HG02885 (cell line): ENCODE data around the gene CCDC178.
"Not testable (repeated sequence)": the region's sequence is repeated elsewhere in the genome, so short reads cannot be mapped to it uniquely, and the experiment has no call there.

Experiments
- ATAC-seq: cut with Tn5 transposase; IDR thresholded peaks from one replicate; pipeline ENCODE4 v1.9.1; 2021; ENCODE audit warnings: mild to moderate bottlenecking; ENCODE audit not compliant: unreplicated experiment, poor library complexity

The CCDC178 gene

DNA sequence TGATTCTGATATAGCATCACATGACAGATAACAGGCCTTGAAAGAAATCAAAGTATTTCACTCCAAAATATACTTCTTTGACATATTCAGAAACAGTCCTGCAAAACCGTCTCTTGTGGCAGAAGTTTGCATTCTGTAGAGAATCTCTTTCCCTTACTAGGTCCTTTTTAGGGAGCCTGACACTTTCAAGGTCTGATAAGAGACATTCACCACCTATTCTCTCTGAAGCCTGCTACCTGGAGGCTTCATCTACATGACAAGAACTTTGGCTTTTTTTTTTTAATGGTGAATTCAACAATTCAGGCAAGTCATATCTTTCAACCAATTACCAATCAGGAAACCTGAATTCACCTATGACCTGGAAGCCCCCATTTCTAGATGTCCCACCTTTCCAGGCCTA is 83.8 kb downstream of the CCDC178 start:
- ATAC-seq, result no peak

DNA sequence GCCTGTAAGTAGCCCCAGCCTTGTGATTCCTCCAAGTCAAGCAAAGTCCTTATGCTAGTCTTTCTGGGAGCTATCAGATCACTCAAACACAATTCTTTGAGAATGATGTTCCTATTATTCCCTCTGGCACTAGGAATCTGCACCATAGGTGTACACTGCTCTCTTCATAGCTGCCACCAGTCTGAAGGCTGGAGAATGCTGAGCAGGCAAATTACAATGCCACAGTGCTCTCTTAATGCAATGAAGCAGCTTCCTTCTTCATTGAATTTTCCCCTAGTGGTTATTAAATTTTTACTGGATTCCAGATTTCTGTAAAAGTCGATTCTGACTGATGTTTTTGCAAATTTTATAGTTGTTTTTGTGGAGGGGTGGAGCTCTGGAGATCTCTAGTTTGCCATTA is 84.8 kb downstream of the CCDC178 start:
- ATAC-seq, result no peak

DNA sequence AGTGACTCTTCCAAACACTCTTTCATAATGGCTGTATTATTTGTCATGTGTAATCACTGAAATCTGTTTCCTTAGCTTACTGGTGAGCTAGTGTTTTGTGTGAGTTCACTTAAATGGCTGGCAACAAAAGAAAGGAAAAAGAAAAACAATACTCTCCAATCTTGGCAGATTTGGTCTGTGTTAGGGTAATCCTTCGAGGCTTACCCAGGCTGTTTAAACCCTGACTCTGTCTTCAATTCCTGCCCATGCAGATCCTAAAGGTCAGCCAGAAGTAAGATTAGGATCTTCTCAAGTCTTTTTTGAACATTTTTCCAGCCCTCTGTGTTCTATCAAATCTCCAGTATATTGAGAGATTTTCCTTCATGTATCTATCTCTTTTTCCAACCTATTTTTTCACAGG is 85.3 kb downstream of the CCDC178 start:
- ATAC-seq, result no peak

DNA sequence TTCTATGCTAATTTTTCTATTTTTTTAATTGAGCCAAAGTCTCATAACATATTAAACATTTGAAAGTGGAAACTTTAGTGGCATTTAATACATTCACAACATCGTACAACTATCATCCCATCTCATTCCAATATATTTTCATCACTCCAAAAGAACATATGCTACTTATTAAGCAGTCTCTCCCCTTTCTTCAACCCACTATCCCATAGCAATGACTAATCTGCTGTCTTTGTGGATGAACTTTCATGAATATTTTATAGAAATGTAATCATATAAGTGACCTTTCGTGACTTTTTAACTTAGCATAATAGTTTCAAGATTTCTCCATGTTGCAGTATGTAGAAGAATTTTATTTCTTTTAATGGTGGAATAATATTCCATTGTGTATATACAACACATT is 90.3 kb downstream of the CCDC178 start:
- ATAC-seq, result no peak

DNA sequence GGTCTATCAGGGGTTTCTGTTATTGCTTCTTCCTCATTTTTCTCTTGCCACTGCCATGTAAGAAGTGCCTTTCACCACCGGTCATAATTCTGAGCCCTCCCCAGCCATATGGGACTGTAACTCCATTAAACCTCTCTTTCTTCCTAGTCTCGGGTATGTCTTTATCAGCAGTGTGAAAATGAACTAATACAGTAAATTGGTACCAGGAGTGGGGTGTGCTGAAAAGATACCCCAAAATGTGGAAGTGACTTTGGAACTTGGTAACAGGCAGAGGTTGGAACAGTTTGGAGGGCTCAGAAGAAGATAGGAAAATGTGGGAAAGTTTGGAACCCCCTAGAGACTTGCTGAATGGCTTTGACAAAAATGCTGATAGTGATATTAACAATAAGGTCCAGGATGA is 100.8 kb downstream of the CCDC178 start:
- not testable (repeated sequence) for ATAC-seq

DNA sequence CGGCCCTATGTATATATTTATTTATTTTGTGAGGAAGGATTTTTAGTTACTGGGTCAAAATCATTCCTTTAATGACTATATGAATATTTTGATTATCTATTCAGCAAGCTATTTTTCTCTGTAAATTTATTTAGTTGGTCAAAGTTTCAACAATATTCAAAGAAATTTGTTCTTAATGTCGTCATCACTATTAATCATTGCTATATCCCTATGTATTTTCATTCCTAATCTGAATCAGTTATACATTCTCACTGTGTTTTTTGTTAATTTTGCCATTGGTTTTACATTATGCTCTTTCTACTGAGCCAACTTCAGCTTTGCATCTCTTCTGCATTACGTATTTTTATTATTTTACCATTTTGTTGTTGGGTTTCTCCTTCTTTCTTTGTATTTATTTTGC is 105.7 kb downstream of the CCDC178 start:
- no peak for ATAC-seq

DNA sequence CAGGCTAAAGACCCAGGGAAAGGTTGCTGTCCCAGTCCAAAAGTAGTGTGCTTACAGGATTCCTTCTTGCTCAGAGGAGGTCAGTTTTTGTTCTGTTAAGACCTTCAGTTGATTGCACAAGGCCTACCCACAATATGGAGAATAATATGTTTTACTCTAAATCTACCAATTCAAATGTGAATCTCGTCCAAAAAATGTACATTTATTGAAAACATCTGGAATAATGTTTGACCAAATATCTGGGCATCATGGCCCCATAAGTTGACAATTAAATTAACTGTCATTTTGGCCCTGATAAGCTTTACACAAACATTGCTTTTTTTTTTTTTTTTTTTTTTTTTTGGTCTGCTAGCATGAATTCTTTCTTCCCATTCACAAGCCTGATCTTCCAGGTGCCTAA is 109.8 kb downstream of the CCDC178 start:
- ATAC-seq, result no peak

DNA sequence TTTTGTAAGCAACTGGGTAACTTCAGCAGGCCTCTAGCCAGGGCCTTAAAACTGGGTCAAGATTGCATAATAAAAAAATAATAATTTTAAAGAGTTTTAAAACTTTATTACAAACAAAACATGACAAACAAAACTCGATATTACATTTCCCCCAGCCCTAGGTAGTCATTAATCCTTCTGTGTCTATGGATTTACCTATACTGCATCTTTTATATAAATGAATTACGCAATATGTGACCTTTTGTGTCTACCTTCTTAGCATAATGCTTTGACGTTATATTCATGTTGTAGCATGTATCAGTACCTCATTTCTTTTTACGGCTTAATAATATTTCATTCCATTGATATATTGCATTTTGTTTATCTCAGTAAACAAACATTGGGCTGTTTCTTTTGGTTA is 113.5 kb downstream of the CCDC178 start:
- no peak for ATAC-seq

DNA sequence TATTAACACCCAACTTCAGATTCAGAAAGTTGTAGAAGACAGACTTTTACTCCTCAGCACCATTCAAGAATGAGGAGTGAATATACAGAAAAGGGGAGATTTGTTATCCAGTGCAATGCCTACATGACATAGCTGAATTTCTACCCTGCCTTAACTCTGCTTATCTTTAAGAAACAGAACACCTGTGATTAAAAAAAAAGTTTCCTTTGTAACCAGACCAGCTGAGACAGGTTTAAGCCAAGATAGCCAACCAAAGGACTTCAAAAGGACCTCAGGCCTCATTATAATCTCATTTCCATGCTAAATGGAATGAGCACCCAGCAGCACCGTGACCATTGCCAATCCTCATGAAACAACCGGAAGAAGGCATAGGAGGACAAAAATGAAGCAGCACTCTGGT is 122.9 kb downstream of the CCDC178 start:
- ATAC-seq, result no peak

DNA sequence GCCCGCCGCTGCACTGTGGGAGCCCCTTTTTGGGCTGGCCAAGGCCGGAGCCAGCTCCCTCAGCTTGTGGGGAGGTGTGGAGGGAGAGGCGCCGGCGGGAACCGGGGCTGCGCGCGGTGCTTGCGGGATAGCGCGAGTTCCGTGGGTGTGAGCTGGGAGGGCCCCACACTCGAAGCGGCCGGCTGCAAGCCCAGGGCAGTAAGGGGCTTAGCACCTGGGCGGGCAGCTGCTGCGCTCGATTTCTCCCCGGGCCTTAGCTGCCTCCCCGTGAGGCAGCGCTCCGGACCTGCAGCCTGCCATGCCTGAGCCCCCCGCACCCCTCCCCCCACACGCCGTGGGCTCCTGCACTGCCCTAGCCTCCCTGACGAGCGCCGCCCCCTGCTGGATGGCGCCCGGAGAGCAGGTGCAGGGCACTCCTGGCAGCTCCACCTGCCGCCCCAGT is 124.4 kb downstream of the CCDC178 start:
- ATAC-seq, result no peak

DNA sequence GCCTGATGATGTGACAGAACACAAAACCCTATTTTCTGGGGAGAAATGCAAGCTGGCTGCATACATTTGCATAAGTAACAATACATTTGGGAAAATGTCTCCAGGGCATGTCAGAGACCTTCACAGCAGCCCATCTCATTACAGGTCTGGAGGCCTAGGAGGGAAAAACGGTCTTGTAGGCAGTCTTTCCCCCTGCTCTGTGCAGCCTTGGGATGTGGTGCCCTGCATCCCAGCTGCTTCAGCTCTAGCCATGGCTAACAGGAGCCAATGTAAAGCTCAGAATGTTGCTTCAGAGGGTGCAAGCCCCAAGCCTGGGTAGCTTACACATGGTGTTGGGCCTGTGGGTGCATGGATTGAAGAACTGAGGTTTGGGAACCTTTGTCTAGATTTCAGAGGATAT is 133.0 kb downstream of the CCDC178 start:
- no peak for ATAC-seq

DNA sequence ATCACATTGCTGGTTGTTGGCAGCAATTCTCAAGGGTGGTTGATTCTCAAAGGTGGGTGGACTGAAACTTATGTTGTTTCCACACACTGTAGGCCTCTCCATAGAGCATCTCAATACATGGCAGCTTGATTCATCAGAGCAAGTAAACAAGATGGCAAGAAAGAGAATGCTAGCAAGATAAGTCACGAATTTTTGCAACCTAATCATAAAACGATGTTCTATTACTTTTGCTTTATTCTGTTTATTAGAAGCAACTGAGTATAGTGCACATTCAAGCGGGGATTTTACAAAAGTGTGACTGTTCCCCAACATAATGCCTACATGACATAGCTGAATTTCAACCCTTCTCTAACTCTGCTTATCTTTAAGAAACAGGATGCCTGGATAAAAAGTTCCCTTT is 136.2 kb downstream of the CCDC178 start:
- no peak for ATAC-seq

DNA sequence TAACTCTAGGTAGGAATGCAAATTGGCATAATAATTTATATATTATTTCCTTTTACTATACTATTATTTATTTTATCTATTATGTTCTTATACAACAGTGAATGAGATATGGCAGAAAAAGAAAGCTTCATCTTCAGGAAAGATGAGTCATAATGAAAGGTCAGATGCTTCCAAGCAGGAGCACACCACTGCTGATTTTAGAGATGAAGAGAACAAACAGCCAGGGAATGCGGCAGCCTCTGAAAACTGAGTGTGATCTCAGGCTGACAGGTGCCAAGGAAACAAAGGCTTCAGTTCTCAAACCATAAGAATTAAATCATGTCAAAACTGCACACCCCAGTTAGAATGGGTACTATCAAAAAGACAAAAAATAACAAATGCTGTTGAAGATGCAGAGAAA is 149.0 kb downstream of the CCDC178 start:
- no peak for ATAC-seq

DNA sequence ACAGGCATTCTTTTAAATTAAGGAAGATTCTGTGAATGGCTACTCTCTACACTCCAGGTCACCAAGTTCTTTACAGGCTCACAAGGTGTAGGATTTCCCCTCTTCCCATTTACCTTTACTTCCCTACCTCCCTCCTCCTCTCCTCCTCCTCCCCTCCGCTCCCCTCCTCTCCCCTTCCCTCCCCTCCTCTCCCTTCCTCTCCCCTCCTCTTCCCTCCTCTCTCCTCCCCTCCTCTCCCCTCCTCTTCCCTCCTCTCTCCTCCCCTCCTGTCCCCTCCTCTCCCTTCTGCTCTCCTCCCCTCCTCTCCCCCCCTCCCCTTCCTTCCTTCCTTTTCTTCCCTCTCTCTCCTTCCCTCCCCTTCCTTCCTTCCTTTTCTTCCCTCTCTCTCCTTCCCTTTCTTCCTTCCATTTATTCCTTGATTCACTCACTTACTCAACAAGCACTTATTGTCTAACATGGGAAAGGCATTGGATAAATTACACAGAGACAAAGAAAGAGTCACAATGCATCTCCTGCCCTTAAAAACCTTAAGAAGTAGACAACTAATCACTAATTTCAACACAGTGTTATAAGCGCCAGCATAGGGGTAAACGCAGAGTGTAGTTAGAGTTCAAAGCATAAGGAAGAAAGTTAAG is 152.3 kb downstream of the CCDC178 start:
- ATAC-seq, result no peak

DNA sequence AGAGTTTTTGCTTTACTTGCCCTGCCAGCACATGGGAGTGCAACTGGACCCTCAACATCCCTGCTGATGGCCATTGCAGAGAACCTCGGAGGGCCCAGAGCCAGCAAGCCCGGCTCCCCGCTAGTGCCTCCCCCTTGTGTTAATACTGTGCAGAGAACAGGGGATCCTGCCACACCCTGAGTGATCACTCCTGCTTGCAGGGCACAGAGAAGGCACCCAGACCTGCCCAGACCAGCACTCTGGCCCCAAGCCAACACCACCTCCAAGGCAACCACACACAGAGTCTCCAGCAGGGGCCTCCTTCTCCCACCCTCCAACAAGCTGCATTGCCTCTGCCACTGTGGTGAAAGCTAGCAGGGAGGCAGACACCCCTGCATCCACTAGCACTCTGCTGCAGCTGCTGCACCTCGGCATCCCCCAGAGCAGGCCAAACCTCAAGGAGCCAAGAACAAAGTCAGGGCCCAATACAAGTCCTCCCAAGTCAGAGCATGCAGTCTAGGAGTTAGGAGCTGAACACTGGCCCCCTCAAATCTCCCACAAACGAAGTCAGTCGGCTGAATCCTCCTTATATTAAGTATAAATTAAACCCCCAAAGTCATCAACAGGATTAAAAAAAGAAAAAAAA is 157.7 kb downstream of the CCDC178 start:
- ATAC-seq, result no peak

DNA sequence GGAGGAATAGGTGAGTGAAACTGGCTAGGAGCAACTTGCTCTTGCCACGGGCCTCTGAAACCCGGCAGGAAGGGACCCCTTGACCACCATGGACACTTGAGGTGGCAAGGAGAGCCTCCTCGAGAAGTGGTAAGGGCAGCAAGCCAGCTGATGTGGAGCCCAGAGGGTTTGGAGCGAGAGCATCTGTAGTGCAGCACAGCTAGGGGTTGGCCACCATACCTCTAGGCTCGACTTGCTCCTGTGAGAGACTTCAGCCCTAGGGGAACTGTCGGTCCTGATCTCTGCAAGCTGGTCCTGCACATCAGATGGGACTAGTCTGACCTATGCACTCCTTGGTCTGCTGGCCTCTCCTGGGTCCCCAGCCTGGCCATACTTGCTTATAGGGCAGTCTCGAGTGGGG is 158.4 kb downstream of the CCDC178 start:
- ATAC-seq, result no peak

DNA sequence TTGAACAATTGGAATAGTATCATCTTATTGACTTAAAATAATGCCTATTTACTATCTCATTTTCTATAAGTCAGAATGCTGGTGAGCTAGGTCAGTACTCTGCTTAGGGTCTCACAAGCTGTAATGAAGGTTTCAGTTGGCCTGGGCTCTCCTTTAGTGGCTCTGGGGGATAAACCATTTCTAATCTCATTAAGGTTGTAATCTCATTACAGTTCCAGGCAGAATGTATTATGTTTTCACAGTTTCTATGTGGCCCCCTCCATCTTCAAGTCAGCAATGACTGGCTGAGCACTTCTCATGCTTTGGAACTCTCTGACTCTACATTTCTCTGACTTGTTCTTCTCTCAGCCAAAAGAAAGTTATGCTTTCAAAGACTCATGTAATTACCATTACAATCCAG is 163.1 kb downstream of the CCDC178 start:
- ATAC-seq, result no peak

DNA sequence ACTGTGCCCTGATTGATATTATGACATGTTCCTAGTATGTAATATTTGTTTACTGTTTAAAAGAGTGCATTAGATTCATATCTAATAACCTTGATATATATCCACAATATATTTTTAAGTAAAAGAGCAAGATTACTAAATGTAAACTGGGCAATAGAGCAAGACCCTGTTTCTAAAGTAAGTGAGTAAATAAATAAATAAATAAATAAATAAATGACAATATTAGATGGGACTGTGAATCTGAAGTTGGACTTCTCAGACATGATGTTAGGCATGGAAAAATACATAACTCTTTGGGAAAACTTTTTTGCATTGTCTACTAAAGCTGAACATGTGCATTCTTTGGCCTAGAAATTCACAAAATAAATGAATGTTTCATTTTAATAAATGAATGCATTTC is 164.7 kb downstream of the CCDC178 start:
- ATAC-seq, result no peak

DNA sequence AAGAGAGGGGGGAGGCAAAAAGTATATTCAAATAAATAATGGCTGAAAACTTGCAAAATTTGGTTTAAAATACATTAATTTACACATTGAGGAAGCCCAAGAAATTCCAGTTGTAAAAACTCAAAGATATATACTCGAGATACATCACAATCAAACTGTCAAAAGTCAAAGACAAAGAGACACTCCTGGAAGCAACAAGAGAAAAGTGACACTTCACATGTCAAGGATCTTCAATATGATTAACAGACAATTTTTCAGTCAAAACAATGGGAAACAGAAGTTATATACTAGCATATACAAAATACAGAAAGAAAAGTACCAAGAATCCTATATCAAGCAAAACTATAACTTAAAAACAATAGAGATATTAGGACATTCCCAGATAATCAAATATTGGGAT is 170.2 kb downstream of the CCDC178 start:
- no peak for ATAC-seq

DNA sequence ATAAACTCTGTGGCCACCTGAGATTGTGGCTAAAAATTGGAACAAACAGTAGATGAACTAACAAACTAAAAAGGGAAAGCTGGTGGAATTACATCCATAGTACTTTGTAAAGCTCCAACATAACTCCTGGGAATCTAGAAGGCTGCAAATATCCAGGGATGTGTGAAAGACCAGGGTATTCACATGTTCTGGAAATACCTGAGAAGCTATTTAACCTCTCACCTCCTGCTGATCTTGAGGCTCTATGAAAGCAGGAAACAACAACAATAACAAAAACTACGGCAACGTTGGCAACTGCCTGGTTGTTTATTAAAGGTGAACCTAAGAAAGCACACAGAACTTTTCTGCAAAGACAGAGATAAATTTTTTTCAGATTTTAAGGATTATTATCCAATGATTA is 171.3 kb downstream of the CCDC178 start:
- no peak for ATAC-seq

DNA sequence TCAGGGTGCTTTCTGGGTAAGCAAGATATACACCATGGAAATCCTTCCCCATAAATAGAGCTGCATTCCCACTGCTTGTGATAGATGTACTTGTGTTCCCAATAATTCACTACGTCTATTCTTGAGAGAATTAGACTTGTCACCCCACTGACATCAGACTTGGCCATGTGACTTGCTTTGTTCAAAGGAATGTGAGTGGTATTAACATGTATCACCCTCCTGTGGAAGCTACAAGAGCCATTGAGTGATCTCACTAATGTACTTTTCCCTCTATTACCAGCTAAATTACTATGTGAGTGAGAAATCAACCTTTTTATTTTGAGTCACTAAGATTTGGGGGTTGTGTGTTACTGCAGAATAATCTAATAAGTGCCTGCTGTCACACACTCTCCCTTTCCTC is 176.0 kb downstream of the CCDC178 start:
- no peak for ATAC-seq

DNA sequence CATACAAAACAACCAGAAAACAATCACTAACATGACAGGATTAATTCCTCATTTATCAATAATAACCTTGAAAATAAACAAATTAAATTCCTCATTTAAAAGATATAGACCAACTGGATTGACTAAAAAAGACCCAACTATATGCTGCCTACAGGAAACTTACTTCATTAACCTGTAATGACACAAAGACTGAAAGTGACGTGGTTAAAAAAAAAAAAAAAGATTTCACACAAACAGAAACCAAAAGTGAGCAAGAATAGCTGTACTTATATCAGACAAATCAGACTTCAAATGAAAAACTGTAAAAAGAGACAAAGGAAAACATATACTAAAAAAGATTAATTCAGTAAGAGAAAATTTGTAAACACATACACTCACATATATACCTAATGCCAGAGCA is 201.2 kb downstream of the CCDC178 start:
- no peak for ATAC-seq

DNA sequence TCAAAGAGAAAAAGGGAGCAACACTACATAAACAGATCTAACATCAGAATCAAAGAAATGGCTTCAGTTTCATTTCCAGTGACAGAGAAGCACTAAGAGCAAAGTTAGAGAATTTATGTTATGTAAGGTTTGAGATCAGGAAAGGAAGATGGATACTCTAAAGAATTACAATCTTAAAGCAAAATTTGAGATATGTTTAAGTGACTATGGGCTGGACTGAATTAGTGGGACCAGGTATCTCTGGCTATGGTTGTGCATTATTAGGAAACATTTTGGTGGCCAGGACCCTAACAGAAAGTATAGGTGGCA is 208.2 kb downstream of the CCDC178 start:
- ATAC-seq, result peak; percentile 18
